Neural progenitor cell (in vitro differentiated cells): ENCODE data around the gene TRIM28.

Source experiments
- CTCF ChIP-seq: fragments of 200-600 bp; sonication (generic); IDR thresholded peaks from 2 replicates; pipeline ENCODE4 v1.5.1; 2017; ENCODE audit warnings: antibody characterized with exemption, mild to moderate bottlenecking
- EZH2 ChIP-seq: fragments of 200-600 bp; sonication (generic); IDR thresholded peaks from 2 replicates; pipeline ENCODE4 v1.6.1; 2017; ENCODE audit warnings: antibody characterized with exemption, mild to moderate bottlenecking, moderate library complexity
- EZH2phosphoT487 ChIP-seq: fragments of 200-600 bp; sonication (generic); IDR thresholded peaks from 2 replicates; pipeline ENCODE4 v1.6.1; 2017; ENCODE audit warnings: antibody characterized with exemption

GRCh38 chr19:58543826-58544590 is at the start of gene TRIM28:
- TF ChIP-seq CTCF: no peak
- no peak for TF ChIP-seq EZH2
- no peak for TF ChIP-seq EZH2phosphoT487
